ENCODE results near the gene DCDC2.

DCDC2 gene

DNA sequence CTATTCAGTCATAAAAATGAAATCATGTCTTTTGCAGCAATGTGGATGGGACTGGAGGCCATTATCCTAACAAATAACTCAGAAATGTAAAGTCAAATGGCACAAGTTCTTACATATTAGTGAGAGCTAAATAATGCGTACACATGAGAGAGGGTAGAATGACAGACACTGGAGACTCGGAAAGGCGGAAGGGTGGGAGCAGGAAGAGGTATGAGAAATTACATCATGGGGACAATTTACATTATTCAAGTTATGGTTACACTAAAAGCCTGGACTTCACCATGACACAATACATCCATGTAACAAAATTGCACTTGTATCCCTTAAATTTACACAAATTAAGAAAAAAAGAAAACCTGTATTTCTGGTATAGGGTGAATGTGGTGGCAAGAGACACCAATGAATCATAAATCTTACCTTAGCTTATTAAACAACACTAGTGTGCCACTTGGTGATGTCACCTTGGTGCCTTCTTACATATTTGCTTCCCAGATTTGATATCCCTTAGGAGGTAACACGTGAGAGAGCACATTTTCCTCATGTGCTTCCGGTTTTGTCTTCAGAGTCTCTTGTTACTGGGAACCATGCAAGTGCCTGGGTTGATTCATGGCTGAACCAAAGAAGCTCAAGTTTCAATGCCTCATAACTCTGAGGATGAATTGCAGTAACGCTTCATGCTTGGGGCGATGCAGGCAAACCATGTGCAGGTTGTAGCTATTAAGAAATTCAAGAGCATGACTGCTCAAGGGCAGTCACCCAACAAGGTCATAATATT is 84.6 kb downstream of the DCDC2 start:
- Histone ChIP-seq H3K4me2 (ENCODE audit: insufficient read depth, low read length) (no peak overlapping the region), H3K4me1 (ENCODE audit: insufficient read depth, low read length) (no peaks in the 10 kb centered on the region), H3K36me3 (ENCODE audit: insufficient read depth, low read length) (no peaks in the 10 kb centered on the region), H3K79me2 (ENCODE audit: insufficient read depth, low read length) (no peaks in the 10 kb centered on the region), H2AFZ (ENCODE audit: low read depth, low read length) (no peak overlapping the region), H3K9me3 (ENCODE audit: insufficient read depth, low read length, severe bottlenecking) (no peaks in the 10 kb centered on the region), H3K27ac (ENCODE audit: low read length) (no peak overlapping the region), H3K4me3 (ENCODE audit: low read depth in 1 of 2, low read length in 2 of 2) (no peak overlapping the region), H3K9ac (ENCODE audit: low read depth, low read length) (no peak overlapping the region), H3K27me3 (ENCODE audit: insufficient read depth, low read length, poor library complexity) (peaks cover 23% of the 10 kb centered on the region), H4K20me1 (ENCODE audit: insufficient read depth, low read length) (no peaks in the 10 kb centered on the region)
- ATAC-seq (ENCODE audit: insufficient read depth, low read depth) (no peak), DNase-seq (no peak)
- TF ChIP-seq, protein P1, sequence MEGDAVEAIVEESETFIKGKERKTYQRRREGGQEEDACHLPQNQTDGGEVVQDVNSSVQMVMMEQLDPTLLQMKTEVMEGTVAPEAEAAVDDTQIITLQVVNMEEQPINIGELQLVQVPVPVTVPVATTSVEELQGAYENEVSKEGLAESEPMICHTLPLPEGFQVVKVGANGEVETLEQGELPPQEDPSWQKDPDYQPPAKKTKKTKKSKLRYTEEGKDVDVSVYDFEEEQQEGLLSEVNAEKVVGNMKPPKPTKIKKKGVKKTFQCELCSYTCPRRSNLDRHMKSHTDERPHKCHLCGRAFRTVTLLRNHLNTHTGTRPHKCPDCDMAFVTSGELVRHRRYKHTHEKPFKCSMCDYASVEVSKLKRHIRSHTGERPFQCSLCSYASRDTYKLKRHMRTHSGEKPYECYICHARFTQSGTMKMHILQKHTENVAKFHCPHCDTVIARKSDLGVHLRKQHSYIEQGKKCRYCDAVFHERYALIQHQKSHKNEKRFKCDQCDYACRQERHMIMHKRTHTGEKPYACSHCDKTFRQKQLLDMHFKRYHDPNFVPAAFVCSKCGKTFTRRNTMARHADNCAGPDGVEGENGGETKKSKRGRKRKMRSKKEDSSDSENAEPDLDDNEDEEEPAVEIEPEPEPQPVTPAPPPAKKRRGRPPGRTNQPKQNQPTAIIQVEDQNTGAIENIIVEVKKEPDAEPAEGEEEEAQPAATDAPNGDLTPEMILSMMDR (IDR thresholded peaks at IDR 0.05; ENCODE audit: borderline replicate concordance, extremely low read depth, low read length, poor library complexity, severe bottlenecking) = no peak
- TF ChIP-seq EZH2 (IDR thresholded peaks at IDR 0.05; ENCODE audit: borderline replicate concordance, low read depth, low read length, severe bottlenecking) = no peak

DNA sequence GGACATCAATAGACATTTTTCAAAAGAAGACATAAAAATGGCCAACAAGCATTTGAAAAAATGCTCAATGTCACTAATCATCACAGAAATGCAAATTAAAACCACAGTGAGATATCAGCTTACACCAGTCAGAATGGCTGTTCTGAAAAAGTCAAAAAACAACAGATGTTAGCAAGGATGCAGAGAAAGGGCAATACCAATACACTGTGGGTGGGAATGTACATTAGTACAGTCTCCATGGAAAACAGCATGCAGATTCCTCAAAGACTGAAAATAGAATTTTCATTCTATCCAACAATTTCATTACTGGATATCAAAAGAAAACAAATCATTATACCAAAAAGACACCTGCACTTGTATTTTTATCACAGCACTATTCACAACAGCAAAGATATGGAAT is 85.3 kb downstream of the DCDC2 start:
- H3K79me2 ChIP-seq (ENCODE audit: insufficient read depth, low read length) = no peaks in the 10 kb centered on the region
- H3K9me3 ChIP-seq (ENCODE audit: insufficient read depth, low read length, severe bottlenecking) = no peaks in the 10 kb centered on the region
- H3K4me1 ChIP-seq (ENCODE audit: insufficient read depth, low read length) = no peaks in the 10 kb centered on the region
- TF ChIP-seq, protein P1 (IDR thresholded peaks at IDR 0.05; ENCODE audit: borderline replicate concordance, extremely low read depth, low read length, poor library complexity, severe bottlenecking) = no peak
- no peak for TF ChIP-seq EZH2 (IDR thresholded peaks at IDR 0.05; ENCODE audit: borderline replicate concordance, low read depth, low read length, severe bottlenecking)
- peaks cover 21% of the 10 kb centered on the region for H3K27me3 ChIP-seq (ENCODE audit: insufficient read depth, low read length, poor library complexity)
- no peak overlapping the region for H3K4me2 ChIP-seq (ENCODE audit: insufficient read depth, low read length)
- ATAC-seq (ENCODE audit: insufficient read depth, low read depth) (no peak), DNase-seq (no peak)
- H2AFZ ChIP-seq (ENCODE audit: low read depth, low read length) = no peak overlapping the region
- no peak overlapping the region for H3K27ac ChIP-seq (ENCODE audit: low read length)
- H3K9ac ChIP-seq (ENCODE audit: low read depth, low read length) = no peak overlapping the region
- no peak overlapping the region for H3K4me3 ChIP-seq (ENCODE audit: low read depth in 1 of 2, low read length in 2 of 2)
- H4K20me1 ChIP-seq (ENCODE audit: insufficient read depth, low read length) = no peaks in the 10 kb centered on the region
- no peaks in the 10 kb centered on the region for H3K36me3 ChIP-seq (ENCODE audit: insufficient read depth, low read length)

DNA sequence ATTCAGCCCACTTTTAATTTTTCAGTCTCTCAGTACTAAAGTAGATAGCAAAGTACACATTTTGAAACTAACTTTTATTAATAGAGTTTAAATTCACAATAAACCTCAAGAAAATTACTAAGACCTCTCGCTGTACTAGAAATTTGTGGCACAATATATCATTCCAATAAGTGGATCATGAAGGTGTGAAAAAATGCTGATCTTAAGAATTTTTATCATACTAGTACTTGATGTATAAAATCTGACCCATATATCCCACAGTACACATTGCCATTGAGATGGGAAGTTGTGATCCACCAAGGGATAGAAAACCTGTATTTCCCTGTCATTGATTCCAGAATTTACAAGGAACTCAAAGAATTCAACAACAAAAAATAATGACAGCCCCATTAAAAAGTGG is 85.7 kb downstream of the DCDC2 start:
- H3K9ac ChIP-seq (ENCODE audit: low read depth, low read length) = no peak overlapping the region
- H2AFZ ChIP-seq (ENCODE audit: low read depth, low read length) = no peak overlapping the region
- H3K4me1 ChIP-seq (ENCODE audit: insufficient read depth, low read length) = no peaks in the 10 kb centered on the region
- no peaks in the 10 kb centered on the region for H3K79me2 ChIP-seq (ENCODE audit: insufficient read depth, low read length)
- DNase-seq = no peak
- ATAC-seq (ENCODE audit: insufficient read depth, low read depth) = no peak
- no peak overlapping the region for H3K4me3 ChIP-seq (ENCODE audit: low read depth in 1 of 2, low read length in 2 of 2)
- no peaks in the 10 kb centered on the region for H3K9me3 ChIP-seq (ENCODE audit: insufficient read depth, low read length, severe bottlenecking)
- TF ChIP-seq, protein P1 (IDR thresholded peaks at IDR 0.05; ENCODE audit: borderline replicate concordance, extremely low read depth, low read length, poor library complexity, severe bottlenecking) = no peak
- TF ChIP-seq EZH2 (IDR thresholded peaks at IDR 0.05; ENCODE audit: borderline replicate concordance, low read depth, low read length, severe bottlenecking) = no peak
- H4K20me1 ChIP-seq (ENCODE audit: insufficient read depth, low read length) = no peaks in the 10 kb centered on the region
- peaks cover 17% of the 10 kb centered on the region for H3K27me3 ChIP-seq (ENCODE audit: insufficient read depth, low read length, poor library complexity)
- no peak overlapping the region for H3K27ac ChIP-seq (ENCODE audit: low read length)
- H3K4me2 ChIP-seq (ENCODE audit: insufficient read depth, low read length) = no peak overlapping the region
- H3K36me3 ChIP-seq (ENCODE audit: insufficient read depth, low read length) = no peaks in the 10 kb centered on the region
